Activated CD4-positive, alpha-beta T cell treated with anti-CD3 and anti-CD28 coated beads for 36 hours (primary cell): ENCODE measurements around the gene CLEC1A. TPM values are rescaled to one million over a fixed set of nuclear protein-coding genes. Genes with fewer than 3 reads are reported as not detected.

Experiments
- ATAC-seq: fragments of 200-7000 bp; cut with Tn5 transposase; one replicate; pipeline ENCODE4 v1.10.0; 2021; ENCODE audit warnings: mild to moderate bottlenecking, moderate library complexity
- CTCF ChIA-PET: fragments of 350-600 bp; sonication (Branson Sonifier 250); formaldehyde crosslinking; loops from one replicate; lab custom pipeline; 2021; ENCODE audit warnings: antibody characterized with exemption; lab: Charles Lee
- POLR2A ChIA-PET: fragments of 350-600 bp; sonication (Branson Sonifier 250); formaldehyde crosslinking; loops from one replicate; lab custom pipeline; 2021; ENCODE audit warnings: antibody characterized with exemption, inconsistent platforms; lab: Charles Lee
- DNase-seq: peaks from one replicate; pipeline ENCODE4 v3.0.0-alpha.2; 2020
- H3K27ac Mint-ChIP-seq: one replicate; pipeline ENCODE4 v1.8.0; 2021; ENCODE audit warnings: mixed read lengths
- H3K27me3 Mint-ChIP-seq: one replicate; pipeline ENCODE4 v1.8.0; 2021; ENCODE audit warnings: mixed read lengths
- H3K36me3 Mint-ChIP-seq: one replicate; pipeline ENCODE4 v1.8.0; 2021; ENCODE audit warnings: low read depth, mixed read lengths
- H3K4me1 Mint-ChIP-seq: one replicate; pipeline ENCODE4 v1.8.0; 2021; ENCODE audit warnings: mixed read lengths
- H3K4me3 Mint-ChIP-seq: one replicate; pipeline ENCODE4 v1.8.0; 2021; ENCODE audit warnings: mild to moderate bottlenecking, moderate library complexity, mixed read lengths
- H3K9me3 Mint-ChIP-seq: one replicate; pipeline ENCODE4 v1.8.0; 2021; ENCODE audit warnings: low read depth, mixed read lengths
- intact Hi-C, 2 experiments: fragments of 100-400 bp; cut with DNase I in 1 of 2; cut with micrococcal nuclease in 1 of 2; formaldehyde crosslinking; loops; one replicate each; pipeline versions ENCODE4 v1.14.2 to v1.15.1; 2022 to 2024; cut with DNase I, micrococcal nuclease
- total RNA-seq, 2 experiments: library from RNA; stranded (reverse); gene quantifications; one replicate each; pipeline ENCODE4 v1.2.3, GENCODE V29; 2021

CLEC1A gene
- total RNA-seq, 2 experiments from 2014 or later = not detected

DNA sequence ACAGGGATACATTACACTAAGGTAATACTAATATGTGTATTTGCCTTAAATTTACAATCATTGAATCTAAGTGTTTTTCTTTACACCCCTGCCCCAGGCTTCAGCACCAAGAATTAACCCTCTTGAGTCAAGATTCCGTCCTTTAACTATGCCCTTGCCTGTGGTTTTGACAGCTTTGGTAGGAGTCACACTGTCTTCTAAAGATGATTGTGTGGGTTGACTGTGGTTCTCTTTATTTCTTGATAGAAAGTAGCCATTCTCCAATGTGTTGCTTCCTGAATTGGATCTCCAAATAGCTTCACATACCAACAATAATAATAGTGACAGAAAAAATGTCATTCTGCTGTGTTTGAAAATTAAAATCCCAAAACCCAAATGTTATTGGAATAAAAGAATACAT is 27.6 kb upstream of the CLEC1A start:
- Mint-ChIP-seq H3K4me1 (peaks cover 8% of the 10 kb centered on the region), H3K27ac (no peak overlapping the region), H3K4me3 (no peak overlapping the region), H3K36me3 (no peaks in the 10 kb centered on the region), H3K9me3 (no peaks in the 10 kb centered on the region), H3K27me3 (peaks cover 8% of the 10 kb centered on the region)
- DNase-seq (no peak), ATAC-seq (no peak)
- intact Hi-C loops = no loop called here
- POLR2A ChIA-PET = no interaction called here
- CTCF ChIA-PET = interaction anchor here (0.6 to 1.0 kb wide), 2 partner anchors 12 to 100 kb away, joined by 3 read pairs; no protein-coding TSS in a partner anchor

DNA sequence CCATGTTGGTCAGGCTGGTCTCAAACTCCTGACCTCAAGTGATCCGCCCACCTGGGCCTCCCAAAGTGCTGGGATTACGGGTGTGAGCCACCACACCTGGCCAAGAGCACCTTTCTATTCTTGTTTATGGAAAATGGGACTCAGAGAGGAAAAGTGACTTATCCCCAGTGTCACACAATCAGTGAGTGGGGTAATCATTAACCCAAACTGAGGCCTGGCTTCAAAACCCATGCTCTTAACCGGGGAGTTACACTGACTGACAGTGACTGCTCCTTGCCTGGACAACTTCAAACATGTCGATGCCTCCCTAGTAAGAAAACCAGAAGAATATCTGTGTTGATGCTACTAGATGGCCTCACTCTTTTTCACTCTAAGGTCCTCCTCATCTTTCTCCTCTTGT is 23.9 kb upstream of the CLEC1A start:
- Mint-ChIP-seq H3K4me1 (no peaks in the 10 kb centered on the region), H3K9me3 (no peaks in the 10 kb centered on the region), H3K27ac (no peak overlapping the region), H3K27me3 (peaks cover 3% of the 10 kb centered on the region), H3K36me3 (no peaks in the 10 kb centered on the region), H3K4me3 (no peak overlapping the region)
- ChIA-PET CTCF (no interaction called here), POLR2A (no interaction called here)
- intact Hi-C loops = no loop called here
- ATAC-seq = no peak
- DNase-seq = no peak

DNA sequence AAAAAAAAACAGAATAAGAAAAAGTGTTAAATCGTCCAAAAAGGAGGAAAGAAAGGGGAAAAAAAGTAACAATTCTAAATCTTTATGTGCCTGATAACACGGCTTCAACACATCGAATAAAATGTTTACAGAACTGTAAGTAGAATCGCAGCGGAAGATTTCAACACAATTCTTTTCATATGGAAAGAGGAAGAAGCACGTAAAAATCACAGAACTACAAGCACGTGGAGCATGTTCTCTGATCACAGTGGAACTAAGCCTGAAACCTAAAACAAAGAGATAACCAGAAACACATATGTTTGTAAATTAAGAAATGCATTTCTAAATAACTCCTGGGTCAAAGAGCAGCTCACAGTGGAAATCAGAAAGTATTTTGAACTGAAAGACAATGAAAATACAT is 22.5 kb upstream of the CLEC1A start:
- Mint-ChIP-seq H3K27ac (no peak overlapping the region), H3K27me3 (no peaks in the 10 kb centered on the region), H3K9me3 (no peaks in the 10 kb centered on the region), H3K4me3 (no peak overlapping the region), H3K36me3 (no peaks in the 10 kb centered on the region), H3K4me1 (no peaks in the 10 kb centered on the region)
- no peak for ATAC-seq
- POLR2A ChIA-PET = no interaction called here
- DNase-seq = no peak
- intact Hi-C loops = no loop called here
- CTCF ChIA-PET = no interaction called here

DNA sequence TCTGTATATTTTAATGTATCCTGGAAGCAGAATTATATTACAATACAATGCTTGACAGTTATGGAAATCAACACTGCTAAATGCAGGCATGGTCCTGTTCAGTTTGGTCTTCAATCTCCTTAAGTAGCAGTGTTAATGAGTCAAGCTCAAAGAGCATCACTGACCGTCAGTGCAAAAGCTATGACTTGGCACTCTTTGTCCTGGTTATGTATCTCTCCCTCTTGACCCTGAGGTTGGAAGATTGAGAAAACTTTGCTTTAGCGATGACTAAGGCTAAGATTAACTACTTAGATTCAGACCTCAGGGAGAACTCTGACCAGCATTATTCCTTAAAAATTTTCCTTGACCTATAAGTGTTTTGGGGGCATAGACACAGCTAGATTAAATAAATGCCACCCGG is 20.3 kb upstream of the CLEC1A start:
- Mint-ChIP-seq H3K27me3 (no peaks in the 10 kb centered on the region), H3K27ac (no peak overlapping the region), H3K36me3 (no peaks in the 10 kb centered on the region), H3K9me3 (no peaks in the 10 kb centered on the region), H3K4me3 (no peak overlapping the region), H3K4me1 (no peaks in the 10 kb centered on the region)
- ATAC-seq = no peak
- CTCF ChIA-PET = no interaction called here
- POLR2A ChIA-PET = interaction anchor here (0.6 kb wide), 1 partner anchor 75 kb away, joined by 10 read pairs; no protein-coding TSS in a partner anchor
- intact Hi-C loops = no loop called here
- no peak for DNase-seq

DNA sequence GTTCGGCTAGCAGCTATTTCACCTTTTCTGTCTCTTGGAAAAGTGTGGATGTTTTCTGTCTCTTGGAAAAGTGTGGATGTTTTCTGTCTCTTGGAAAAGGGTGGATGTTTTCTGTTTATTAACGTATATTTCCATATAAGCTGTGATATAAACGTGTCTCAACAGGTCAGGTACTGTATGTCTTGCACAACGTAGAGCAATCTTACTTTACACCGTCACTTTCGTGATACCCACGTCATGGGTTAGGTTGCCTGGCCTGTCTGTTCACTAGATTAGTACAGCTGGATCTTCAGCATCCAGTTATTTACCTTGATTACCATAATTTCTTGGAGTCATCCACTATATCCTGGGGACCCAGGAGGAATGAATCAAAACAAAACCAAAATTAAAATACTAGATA is 17.1 kb upstream of the CLEC1A start:
- POLR2A ChIA-PET = no interaction called here
- no peak for DNase-seq
- H3K9me3 Mint-ChIP-seq = no peaks in the 10 kb centered on the region
- no peak overlapping the region for H3K4me3 Mint-ChIP-seq
- H3K4me1 Mint-ChIP-seq = no peaks in the 10 kb centered on the region
- H3K36me3 Mint-ChIP-seq = no peaks in the 10 kb centered on the region
- ATAC-seq = no peak
- CTCF ChIA-PET = no interaction called here
- no peak overlapping the region for H3K27ac Mint-ChIP-seq
- intact Hi-C loops = no loop called here
- H3K27me3 Mint-ChIP-seq = no peaks in the 10 kb centered on the region

DNA sequence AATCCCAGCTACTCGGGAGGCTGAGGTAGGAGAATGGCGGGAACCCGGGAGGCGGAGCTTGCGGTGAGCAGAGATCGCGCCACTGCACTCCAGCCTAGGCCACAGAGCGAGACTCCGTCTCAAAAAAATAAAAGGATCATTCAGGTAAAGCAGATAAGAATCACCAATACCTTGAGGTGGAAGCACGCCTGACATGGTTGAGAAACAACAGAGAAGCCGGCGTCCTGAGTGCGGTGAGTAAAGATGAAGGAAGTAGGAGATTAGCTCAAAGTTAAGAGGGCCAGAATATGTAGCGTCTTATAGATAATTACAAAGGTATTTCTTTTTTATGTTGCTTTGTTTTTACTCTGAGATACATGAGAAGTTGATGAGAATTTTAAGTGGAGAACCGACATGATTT is 16.5 kb upstream of the CLEC1A start:
- no peak for ATAC-seq
- Mint-ChIP-seq H3K36me3 (no peaks in the 10 kb centered on the region), H3K27ac (no peak overlapping the region), H3K9me3 (no peaks in the 10 kb centered on the region), H3K4me1 (no peaks in the 10 kb centered on the region), H3K4me3 (no peak overlapping the region), H3K27me3 (no peaks in the 10 kb centered on the region)
- POLR2A ChIA-PET = no interaction called here
- intact Hi-C loops = no loop called here
- DNase-seq = no peak
- CTCF ChIA-PET = no interaction called here

DNA sequence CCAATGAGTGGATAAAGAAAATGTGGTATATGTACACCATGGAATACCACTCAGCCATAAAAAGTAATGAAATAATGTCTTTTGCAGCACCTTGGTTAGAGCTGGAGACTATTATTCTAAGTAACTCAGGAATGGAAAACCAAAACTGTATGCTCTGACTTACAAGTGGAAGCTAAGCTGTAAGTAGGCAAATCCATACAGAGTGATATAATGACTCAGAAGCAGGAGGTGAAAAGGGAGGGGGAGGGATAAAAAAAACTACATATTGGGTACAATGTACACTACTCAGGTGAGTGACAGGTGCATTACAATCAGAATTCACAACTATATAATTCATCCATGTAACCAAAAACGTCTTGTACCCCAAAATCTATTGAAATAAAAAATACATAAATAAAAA is 15.1 kb upstream of the CLEC1A start:
- Mint-ChIP-seq H3K9me3 (no peaks in the 10 kb centered on the region), H3K4me3 (no peak overlapping the region), H3K4me1 (no peaks in the 10 kb centered on the region), H3K36me3 (no peaks in the 10 kb centered on the region), H3K27ac (no peak overlapping the region), H3K27me3 (no peaks in the 10 kb centered on the region)
- ChIA-PET CTCF (no interaction called here), POLR2A (no interaction called here)
- DNase-seq (no peak), ATAC-seq (no peak)
- intact Hi-C loops = no loop called here

DNA sequence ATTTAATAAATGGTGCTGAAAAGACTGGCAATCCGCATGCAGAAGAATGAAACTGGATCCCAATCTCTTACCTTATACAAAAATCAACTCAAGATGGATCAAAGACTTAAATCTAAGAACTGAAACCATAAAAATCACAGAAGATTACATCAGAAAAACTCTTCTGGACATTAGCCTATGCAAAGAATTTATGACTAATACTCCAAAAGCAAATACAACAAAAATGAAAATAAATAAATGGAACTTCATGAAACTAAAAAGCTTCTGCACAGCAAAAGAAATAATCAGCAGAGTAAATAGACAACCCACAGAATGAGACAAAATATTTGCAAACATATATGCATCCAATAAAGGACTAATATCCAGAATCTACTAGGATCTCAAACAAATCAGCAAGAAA is 14.3 kb upstream of the CLEC1A start:
- no peak for ATAC-seq
- no peak overlapping the region for H3K27ac Mint-ChIP-seq
- intact Hi-C loops = no loop called here
- no peak for DNase-seq
- no peak overlapping the region for H3K4me3 Mint-ChIP-seq
- H3K4me1 Mint-ChIP-seq = no peaks in the 10 kb centered on the region
- no peaks in the 10 kb centered on the region for H3K9me3 Mint-ChIP-seq
- ChIA-PET CTCF (interaction anchor here (0.7 kb wide), 1 partner anchor 299 kb away, joined by 3 read pairs; no protein-coding TSS in a partner anchor), POLR2A (no interaction called here)
- no peaks in the 10 kb centered on the region for H3K27me3 Mint-ChIP-seq
- no peaks in the 10 kb centered on the region for H3K36me3 Mint-ChIP-seq

DNA sequence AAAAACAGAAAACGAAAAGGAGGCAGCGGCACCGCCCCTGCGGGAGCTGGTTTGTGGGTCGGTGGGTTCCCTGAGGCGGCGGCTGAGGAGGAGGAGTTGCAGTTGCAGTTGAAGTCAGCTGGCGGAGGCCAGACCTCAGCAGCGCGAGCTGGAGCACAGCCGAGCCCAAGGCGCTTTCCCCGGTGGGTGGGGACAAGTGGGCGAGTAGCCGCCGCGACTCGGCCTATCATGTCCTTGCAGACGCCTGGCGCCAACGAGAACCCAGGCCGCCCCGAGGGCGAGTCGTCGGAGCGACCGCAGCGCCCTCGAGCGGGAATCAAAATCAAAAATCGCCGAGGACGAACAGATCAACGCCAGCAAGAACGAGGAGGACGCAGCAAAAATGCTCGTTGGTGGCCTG is 12.7 kb upstream of the CLEC1A start:
- H3K27ac Mint-ChIP-seq = no peak overlapping the region
- no peaks in the 10 kb centered on the region for H3K4me1 Mint-ChIP-seq
- no peaks in the 10 kb centered on the region for H3K36me3 Mint-ChIP-seq
- POLR2A ChIA-PET = no interaction called here
- no peak for DNase-seq
- CTCF ChIA-PET = no interaction called here
- no peak for ATAC-seq
- H3K4me3 Mint-ChIP-seq = no peak overlapping the region
- intact Hi-C loops = no loop called here
- peaks cover 2% of the 10 kb centered on the region for H3K27me3 Mint-ChIP-seq
- peaks cover 3% of the 10 kb centered on the region for H3K9me3 Mint-ChIP-seq

DNA sequence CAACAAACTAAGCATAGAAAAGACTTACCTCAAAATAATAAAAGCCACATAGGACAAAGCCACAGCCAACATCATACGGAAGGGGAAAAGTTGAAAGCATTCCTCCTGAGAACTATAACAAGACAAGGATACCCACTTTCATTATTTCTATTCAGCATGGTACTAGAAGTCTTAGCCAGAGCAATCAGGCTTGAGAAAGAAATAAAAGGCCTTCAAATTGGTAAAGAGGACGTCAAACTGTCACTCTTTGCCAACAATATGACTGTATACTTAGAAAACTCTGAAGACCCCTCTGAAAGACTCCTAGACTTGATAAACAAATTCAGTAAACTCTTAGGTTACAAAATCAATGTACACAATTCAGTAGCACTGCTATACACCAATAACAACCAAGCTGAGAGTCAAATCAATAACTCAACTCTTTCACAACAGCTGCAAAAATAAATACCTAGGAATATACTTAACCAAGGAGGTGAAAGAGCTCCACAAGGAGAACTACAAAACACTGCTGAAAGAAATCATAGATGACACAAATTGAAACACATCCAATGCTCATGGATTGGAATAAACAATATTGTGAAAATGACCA is 11.6 kb upstream of the CLEC1A start:
- CTCF ChIA-PET = no interaction called here

DNA sequence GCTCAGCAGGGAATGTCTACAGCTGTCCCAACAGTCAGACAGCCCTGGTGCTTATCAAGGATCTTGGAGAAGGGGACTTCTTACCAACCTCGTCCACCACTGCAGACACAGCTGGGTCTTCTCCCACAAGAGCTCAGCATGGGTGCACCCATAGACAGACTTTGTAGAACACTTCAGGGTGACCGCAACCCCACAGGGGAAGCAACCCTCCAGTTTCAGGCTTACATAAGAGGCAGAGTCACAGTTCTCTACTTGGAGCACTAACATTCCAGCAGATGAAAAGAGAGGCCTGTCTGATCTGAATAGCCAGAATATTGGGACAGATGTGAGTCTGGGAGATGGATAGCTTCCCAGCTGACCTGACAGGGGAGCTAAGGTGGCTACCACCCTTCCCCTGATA is 3.5 kb upstream of the CLEC1A start:
- CTCF ChIA-PET = no interaction called here
- Mint-ChIP-seq H3K4me1 (no peaks in the 10 kb centered on the region), H3K4me3 (no peak overlapping the region)

More for the DNA sequence above, 11.6 kb upstream of the CLEC1A start:
- H3K27ac Mint-ChIP-seq = no peak overlapping the region
- H3K36me3 Mint-ChIP-seq = no peaks in the 10 kb centered on the region
- intact Hi-C loops = no loop called here
- ATAC-seq (no peak), DNase-seq (no peak)
- peaks cover 7% of the 10 kb centered on the region for H3K27me3 Mint-ChIP-seq
- H3K9me3 Mint-ChIP-seq = peaks cover 3% of the 10 kb centered on the region
- POLR2A ChIA-PET = no interaction called here
- H3K4me3 Mint-ChIP-seq = no peak overlapping the region
- no peaks in the 10 kb centered on the region for H3K4me1 Mint-ChIP-seq

DNA sequence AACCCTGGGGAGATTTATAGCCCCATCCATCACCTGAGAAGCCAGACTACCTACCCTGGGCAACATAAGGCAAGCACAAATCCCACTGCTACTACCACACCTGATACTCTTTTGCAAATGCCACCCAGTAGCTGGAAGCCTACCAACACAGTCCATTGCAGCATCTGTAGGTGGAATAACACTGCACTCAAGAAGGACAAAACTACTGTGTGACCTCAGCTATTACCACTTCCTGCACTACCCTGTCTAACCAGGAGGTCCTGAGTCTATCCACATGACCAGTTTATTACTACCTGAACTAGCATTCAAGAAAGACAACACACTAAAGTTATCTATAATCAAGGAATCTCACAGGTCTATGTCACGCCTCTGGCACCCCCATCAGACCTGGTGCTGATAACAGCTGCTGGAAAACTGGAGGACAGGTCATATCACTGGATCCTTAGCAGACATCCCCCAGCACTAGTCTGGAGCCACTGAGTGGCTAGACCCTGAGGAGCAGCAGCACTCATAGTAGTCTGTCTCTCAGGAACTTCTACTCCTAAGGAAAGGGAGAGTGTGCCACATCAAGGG is 2.9 kb upstream of the CLEC1A start:
- intact Hi-C loops = no loop called here
- H3K4me3 Mint-ChIP-seq = no peak overlapping the region
- CTCF ChIA-PET = no interaction called here
- H3K9me3 Mint-ChIP-seq = peaks cover 6% of the 10 kb centered on the region
- no peak for ATAC-seq
- H3K27me3 Mint-ChIP-seq = peaks cover 11% of the 10 kb centered on the region
- no peak for DNase-seq
- no peak overlapping the region for H3K27ac Mint-ChIP-seq
- H3K36me3 Mint-ChIP-seq = peaks cover 4% of the 10 kb centered on the region
- POLR2A ChIA-PET = no interaction called here
- no peaks in the 10 kb centered on the region for H3K4me1 Mint-ChIP-seq

More for the DNA sequence above, 3.5 kb upstream of the CLEC1A start:
- DNase-seq = no peak
- Mint-ChIP-seq H3K27me3 (peaks cover 14% of the 10 kb centered on the region), H3K27ac (no peak overlapping the region), H3K36me3 (peaks cover 4% of the 10 kb centered on the region), H3K9me3 (peaks cover 9% of the 10 kb centered on the region)
- POLR2A ChIA-PET = no interaction called here
- intact Hi-C loops = no loop called here
- ATAC-seq = no peak
